ENCODE measurements around the gene ZNF740. TPM values are rescaled to one million over a fixed set of nuclear protein-coding genes. Genes with fewer than 3 reads are reported as not detected.

ZNF740 gene
- total and polyA plus RNA-seq, 10 of the 15 experiments (the other 5 are each of a cell fraction or from before 2014, with no cell fraction given) = 1.4 to 33.6 (median 11.3) TPM

- TF ChIP-seq MAX (IDR thresholded peaks at IDR 0.05; ENCODE audit: low read depth, low read length) (no peak), MXI1 (IDR thresholded peaks at IDR 0.05; ENCODE audit: low read depth, low read length) (no peak), RELB (IDR thresholded peaks at IDR 0.05; ENCODE audit: low read depth) (0 out of 2 replicates have a peak, but pooled peaks have one; percentile 40), BCL11A (IDR thresholded peaks at IDR 0.05; ENCODE audit: low read depth, low read length) (no peak), CEBPZ (IDR thresholded peaks at IDR 0.05; ENCODE audit: low read depth, low read length) (no peak), SMAD5 (IDR thresholded peaks at IDR 0.05; ENCODE audit: low read depth) (no peak), SREBF1 (IDR thresholded peaks at IDR 0.05; ENCODE audit: low read length) (no peak), GABPA (IDR thresholded peaks at IDR 0.05; ENCODE audit: low read depth) (no peak), KAT2A (conservative IDR thresholded peaks at IDR 0.05; ENCODE audit: control insufficient read depth, low read depth, low read length) (no peak)
Observed at GRCh38 chr12:53236443-53237111, 56.1 kb downstream of the ZNF740 start (continued).

Data from GM12878 (cell line).